Measurements from ENCODE around the gene LIMA1.
"Not testable (repeated sequence)": the region's sequence is repeated elsewhere in the genome, so short reads cannot be mapped to it uniquely, and the experiment has no call there.

LIMA1 gene

GRCh38 chr12:50283229-50283923 lies at the start of gene LIMA1:
TSS of gene LIMA1 (minus strand) at chr12:50283520. CDS start at chr12:50248751, 34,769 bp downstream.
- peak within 1 kb of the TSS; percentile 83 for H3K4me3 ChIP-seq (ENCODE audit: low read depth, low read length)
- TF ChIP-seq CTCF (IDR thresholded peaks at IDR 0.05; ENCODE audit: control insufficient read depth, extremely low read depth, insufficient read depth): 0 out of 2 replicates have a peak, but pooled peaks have one; percentile 1
- DNase-seq (ENCODE audit: low read depth): peak; percentile 79

GRCh38 chr12:50331745-50332144 lies 48.4 kb upstream of the LIMA1 start:
- H3K4me3 ChIP-seq (ENCODE audit: low read depth, low read length): no peak overlapping the region
- no peak for TF ChIP-seq CTCF (IDR thresholded peaks at IDR 0.05; ENCODE audit: control insufficient read depth, extremely low read depth, insufficient read depth)
- DNase-seq (ENCODE audit: low read depth): no peak

- not testable (repeated sequence) for H3K4me3 ChIP-seq (ENCODE audit: low read depth, low read length); DNase-seq (ENCODE audit: low read depth)
Measured at GRCh38 chr12:50328664-50329063, 45.3 kb upstream of the LIMA1 start.

- H3K4me3 ChIP-seq (ENCODE audit: low read depth, low read length): no peak overlapping the region
- peak; percentile 77 for DNase-seq (ENCODE audit: low read depth)
- 0 out of 2 replicates have a peak, but pooled peaks have one; percentile 6 for TF ChIP-seq CTCF (IDR thresholded peaks at IDR 0.05; ENCODE audit: control insufficient read depth, extremely low read depth, insufficient read depth)
Measured at GRCh38 chr12:50326590-50327284, 43.4 kb upstream of the LIMA1 start.

- DNase-seq (ENCODE audit: low read depth): no peak
- no peak for TF ChIP-seq CTCF (IDR thresholded peaks at IDR 0.05; ENCODE audit: control insufficient read depth, extremely low read depth, insufficient read depth)
- no peak overlapping the region for H3K4me3 ChIP-seq (ENCODE audit: low read depth, low read length)
Measured at GRCh38 chr12:50325890-50326391, 42.6 kb upstream of the LIMA1 start.

GRCh38 chr12:50324770-50325169 lies 41.5 kb upstream of the LIMA1 start:
- DNase-seq (ENCODE audit: low read depth): peak; percentile 60
- H3K4me3 ChIP-seq (ENCODE audit: low read depth, low read length): not testable (repeated sequence)

GRCh38 chr12:50324077-50324476 lies 40.8 kb upstream of the LIMA1 start:
- not testable (repeated sequence) for H3K4me3 ChIP-seq (ENCODE audit: low read depth, low read length); DNase-seq (ENCODE audit: low read depth)

GRCh38 chr12:50322206-50322605 lies 38.9 kb upstream of the LIMA1 start:
- no peak for TF ChIP-seq CTCF (IDR thresholded peaks at IDR 0.05; ENCODE audit: control insufficient read depth, extremely low read depth, insufficient read depth)
- no peak overlapping the region for H3K4me3 ChIP-seq (ENCODE audit: low read depth, low read length)
- DNase-seq (ENCODE audit: low read depth): no peak
